NOMO-1 treated with dmso at 0.1 percent for 144 hours (cell line): Measurements from ENCODE around the gene SLC22A2.

ENCODE experiments used
- DNase-seq: peaks from one replicate; lab custom pipeline; 2025; ENCODE audit not compliant: unreplicated experiment; lab: John Stamatoyannopoulos, UW

Gene SLC22A2

GRCh38 chr6:160274871-160275510, 16.4 kb upstream of the SLC22A2 start:
- no peak for DNase-seq

- no peak for DNase-seq
These were observed 15.1 kb upstream of the SLC22A2 start for GRCh38 chr6:160273750-160274149.

DNA sequence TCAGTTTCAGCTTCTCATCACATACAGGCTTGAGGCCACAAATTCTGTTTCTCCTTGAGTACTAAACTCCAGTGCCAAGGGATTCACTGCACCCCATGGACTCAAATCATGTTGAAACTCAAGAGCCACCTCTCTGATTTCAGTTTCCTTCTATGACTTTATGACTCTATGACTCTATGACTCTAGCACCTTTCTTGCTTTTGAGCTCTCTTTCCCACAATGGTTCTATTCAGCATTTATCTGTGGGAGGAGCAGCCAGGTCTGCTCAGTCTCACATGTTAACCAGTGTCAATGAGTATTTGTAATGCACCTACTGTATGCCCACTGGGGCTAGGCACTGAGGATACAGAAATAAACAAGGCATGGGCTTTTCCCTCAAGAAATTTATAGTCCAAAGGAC, 14.6 kb upstream of the SLC22A2 start:
- no peak for DNase-seq

DNA sequence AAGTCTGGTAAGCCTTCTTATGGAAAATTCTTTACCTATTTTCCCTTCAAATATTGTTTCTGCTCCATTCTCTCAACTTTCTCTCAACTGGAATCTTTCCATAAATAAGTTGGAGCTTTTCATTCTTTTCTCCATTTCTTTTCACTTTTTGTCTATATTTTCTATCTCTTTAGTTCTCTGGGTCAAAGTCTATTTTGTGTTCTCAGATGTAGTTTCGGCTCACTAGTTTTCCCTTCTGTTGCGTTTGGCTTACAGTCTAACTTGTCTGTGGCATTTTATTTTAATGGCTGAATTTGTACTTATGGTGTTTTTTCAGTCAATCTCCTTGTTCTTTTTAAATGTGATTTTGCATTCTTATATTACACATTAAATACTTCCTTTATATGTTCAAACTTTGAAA, 14.1 kb upstream of the SLC22A2 start:
- no peak for DNase-seq

DNA sequence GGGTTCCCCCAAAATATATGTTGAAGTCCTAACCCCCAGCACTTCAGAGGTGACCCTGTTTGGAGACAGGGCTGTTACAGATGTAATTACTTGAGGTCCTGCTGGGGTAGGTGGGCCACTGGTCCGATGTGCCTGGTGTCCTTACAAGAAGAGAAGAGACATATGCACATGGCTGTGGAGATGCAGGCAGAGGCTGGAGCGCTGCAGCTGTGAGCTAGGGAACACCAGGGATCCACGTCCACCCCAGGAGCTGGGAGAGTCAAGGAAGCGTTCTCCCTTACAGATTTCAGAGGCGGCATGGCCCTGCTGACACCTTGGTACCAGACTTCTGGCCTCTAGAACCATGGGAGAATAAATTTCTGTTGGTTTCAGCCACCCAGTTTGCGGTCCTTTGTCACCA, 11.7 kb upstream of the SLC22A2 start:
- no peak for DNase-seq

DNA sequence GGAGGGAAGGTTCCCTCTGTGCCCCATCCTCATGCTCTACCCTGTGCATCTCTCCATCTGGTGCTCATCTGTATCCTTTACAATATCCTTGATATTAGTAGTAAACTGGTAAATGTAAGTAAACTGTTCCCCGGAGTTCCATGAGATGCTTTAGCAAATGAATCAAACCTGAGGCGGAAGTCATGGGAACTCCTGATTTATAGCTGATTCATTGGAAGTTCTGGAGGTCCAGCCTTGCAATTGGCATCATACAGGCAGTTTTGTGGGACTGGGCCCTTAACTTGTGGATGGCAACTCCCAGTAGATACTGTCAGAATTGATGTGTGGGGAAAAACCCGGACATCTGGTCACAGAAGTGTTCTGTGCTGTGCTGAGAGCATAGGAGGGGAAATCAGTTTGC, 11.2 kb upstream of the SLC22A2 start:
- DNase-seq = no peak

- no peak for DNase-seq
These were observed 10.5 kb upstream of the SLC22A2 start for GRCh38 chr6:160269023-160269521.

- DNase-seq = no peak
These were observed 8.5 kb upstream of the SLC22A2 start for GRCh38 chr6:160267102-160267501.

DNA sequence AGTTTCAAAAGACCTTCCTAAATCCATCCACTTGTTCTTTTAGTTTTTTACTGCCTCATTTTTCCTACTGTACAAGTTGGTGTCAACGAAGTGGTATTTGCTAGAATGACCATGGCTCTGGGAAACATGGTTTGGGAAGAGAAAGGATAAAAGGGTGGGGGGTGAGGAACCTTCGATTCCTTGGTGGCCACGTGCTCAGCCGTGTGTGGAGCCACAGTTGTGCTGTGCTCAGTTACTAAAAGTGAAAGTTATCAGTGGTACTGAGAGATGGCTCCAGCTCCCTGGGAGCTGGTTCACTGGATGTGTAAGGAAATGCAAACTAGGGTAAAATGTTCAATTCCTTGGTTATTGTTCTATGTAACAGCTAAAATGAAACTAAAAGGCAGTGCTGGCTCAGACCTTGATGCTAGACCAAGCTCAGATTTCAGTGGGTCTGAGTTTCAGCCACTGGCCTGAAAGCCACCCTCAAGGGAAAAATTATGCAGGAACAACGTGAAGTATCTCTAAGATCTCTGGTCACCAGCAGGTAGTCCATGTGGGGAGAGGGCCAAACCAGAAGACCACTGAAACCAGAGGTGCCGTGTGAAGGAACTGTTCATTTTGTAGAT, 7.4 kb upstream of the SLC22A2 start:
- DNase-seq = no peak

DNA sequence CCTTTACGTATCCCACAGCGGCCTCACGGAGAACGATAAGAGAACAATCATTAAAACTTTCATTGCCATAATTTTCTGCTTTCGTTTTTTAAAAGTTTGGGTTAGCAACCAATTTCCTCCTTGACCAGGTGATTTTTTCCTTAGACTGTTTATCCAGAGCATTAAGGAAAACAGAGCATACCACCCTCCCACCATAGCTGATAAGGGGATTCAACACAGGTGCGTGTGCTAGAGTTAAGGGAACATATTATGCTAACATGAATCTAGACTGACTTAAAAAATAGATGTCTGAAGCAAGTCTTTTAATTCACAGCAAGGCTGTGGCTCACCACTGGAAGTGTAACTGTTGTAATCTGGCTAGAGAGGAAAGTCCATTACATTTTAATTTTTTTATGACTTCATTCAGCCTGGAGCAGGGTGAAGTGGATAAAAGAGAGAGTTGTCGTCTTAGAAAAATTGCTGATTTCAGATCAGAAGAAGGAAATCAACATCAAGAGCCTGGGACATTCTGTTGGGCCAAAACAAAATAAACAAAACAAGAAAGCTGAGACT, 5.5 kb upstream of the SLC22A2 start:
- DNase-seq = no peak

DNA sequence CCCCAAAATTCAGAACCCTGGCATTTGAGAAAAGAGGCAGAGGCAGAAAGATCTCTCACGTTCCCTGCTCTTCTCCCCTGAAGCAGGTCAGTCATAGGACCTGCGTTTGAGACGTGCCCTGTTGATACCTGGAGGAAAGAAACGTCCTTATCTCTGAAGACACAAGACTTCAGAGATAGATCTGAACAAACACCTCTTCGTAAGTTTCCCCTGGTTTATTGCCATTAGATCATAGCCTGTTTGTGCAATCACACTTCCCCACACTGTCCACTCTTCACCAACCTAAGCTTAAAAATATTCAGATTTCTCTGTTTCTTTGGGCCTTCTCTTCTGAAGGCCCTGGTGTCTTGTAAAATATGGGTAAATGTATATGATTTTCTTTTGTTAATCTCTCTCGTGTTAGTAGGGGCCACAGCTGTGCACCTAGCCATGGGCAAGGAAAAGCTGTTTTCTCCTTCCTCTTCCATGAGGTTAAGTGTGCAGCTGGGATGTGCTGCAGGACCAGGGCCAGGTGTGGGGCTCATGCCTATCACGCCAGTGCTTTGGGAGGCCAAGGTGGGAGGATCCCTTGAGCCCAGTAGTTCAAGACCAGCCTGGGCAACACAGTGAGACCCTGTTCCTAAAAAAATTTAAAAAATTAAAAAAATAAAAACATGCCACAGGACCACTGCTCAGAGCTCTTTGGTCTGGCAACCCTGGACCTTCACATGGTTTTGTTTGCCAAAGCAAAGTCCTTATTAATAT, 4.7 kb upstream of the SLC22A2 start:
- no peak for DNase-seq

DNA sequence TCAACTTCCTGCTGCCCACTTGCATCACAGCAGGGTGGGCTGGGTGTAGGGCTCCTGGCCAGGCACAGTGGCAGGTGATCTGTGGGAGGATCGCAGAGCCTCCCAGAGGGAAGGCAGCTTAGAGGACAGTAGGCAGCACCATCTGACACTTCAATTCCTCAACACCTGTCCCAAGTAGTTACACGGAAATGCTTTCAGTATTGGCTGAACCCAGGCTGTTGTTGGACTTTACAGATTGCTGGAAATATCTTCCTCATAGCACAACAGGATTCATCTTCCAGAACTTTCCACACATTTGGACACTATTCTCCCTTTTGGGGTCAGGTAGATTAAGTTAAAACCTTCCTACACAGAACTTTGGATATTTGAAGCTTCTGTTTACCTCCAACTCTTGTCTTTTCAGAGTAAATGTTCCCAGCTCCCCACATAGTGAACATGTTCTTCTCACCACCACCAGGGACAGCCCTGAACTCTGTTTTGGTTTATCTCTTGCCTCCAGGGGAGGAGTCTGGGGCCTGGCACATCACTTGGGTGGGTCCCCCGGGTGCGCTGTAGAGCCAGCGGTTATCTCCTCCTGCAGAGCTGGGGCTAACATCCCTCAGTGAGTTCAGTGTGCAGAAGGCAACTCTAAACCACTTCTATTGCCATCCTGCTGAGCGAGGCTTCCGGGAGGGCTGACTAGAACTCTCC, 3.5 kb upstream of the SLC22A2 start:
- no peak for DNase-seq

- no peak for DNase-seq
These were observed 2.3 kb upstream of the SLC22A2 start for GRCh38 chr6:160260803-160261450.

DNA sequence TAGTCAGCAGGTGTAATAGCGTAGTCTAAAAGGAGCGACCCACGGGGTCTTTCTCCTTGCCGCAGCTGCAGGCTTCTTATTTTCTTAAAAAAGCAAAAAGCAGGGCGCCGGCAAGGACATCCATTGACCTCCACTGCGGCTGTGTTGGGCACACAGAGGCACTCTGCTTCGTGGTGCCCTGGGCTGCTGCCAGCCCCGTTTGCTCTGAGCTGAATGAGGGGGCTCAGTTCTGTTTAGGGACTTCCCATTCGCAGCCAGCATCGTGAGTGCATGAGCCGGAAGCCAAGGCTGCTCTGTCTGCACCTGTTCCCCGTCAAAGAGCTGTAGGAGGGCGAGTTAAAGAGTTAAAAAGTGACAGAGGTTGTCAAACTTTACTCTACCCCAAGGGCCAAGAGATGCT, 1.7 kb upstream of the SLC22A2 start:
- DNase-seq = no peak

- DNase-seq = no peak
These were observed 977 bp upstream of the SLC22A2 start for GRCh38 chr6:160259598-160259997.

DNA sequence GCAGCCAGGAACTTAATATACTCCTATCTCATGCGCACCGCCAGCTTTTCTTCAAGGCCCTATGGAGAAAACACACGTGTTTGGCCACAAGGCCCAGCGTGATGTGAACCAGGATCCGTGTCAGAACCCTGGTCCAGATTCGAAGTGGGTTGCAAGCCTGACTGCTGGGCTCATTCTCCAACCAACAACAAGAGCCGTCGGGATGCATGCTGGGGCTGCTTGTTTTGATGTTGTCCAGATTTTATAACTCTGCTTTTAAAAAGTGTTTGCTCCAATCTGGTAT, 463 bp upstream of the SLC22A2 start:
- DNase-seq = no peak

GRCh38 chr6:160256445-160256844, 2.2 kb downstream of the SLC22A2 start:
- DNase-seq = no peak

DNA sequence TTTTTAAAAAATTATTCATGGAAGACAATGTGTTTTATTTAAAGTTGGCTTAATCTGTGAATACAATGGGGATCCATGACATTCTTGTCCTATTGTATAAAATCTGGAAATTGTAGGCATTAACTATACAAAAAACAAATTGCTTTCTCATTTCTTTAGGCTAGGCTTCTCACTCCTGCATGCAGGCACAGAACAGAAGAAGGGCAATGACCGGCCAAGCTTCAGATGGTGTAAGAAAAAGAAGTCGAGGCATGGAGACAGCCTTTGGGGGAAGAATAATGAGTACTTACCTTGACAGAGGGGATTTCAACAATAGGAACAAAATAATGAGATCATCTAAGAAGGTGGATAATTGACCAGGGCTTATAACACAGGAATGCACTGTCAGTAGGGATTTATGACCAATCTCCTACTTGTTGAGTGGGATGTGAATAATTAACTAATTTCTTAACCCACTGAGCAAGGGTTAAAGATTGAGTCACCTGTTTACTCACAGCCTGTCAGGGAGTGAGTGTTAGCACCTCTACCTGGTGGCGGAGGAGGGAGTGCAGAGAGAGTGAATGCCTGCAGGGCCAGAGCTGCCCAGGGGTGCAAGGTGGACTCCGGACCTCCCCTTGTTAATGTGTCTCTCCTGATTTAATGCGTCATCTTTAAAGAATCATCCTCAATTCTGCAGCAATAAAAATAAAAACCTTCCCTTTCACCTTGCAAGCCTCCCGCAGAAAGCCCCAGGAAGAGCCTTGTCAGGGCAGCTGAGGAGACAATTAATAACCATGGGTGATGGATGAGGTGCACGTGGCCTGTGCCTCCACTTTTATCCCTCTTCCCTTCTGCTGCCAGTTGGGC, 3.9 kb downstream of the SLC22A2 start:
- no peak for DNase-seq

DNA sequence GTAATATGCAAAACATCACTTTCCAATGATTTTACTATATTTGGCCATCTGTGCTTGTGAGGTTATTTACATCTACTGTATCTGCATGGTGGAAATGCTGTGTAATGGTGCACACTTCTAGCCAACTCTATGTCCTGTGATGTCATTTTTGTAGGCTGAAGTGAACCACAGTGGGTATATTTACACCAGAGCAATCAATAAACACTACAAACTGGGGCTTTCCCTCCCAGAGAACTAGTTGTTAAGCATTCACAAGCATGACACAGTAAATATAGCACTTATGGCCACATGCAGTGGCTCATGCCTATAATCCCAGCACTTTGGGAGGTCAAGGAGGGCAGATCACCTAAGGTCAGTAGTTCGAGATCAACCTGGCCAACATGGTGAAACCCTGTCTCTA, 4.9 kb downstream of the SLC22A2 start:
- DNase-seq = no peak

GRCh38 chr6:160253292-160253691, 5.3 kb downstream of the SLC22A2 start:
- no peak for DNase-seq
